ENCODE results near the gene KIFBP.

DNA sequence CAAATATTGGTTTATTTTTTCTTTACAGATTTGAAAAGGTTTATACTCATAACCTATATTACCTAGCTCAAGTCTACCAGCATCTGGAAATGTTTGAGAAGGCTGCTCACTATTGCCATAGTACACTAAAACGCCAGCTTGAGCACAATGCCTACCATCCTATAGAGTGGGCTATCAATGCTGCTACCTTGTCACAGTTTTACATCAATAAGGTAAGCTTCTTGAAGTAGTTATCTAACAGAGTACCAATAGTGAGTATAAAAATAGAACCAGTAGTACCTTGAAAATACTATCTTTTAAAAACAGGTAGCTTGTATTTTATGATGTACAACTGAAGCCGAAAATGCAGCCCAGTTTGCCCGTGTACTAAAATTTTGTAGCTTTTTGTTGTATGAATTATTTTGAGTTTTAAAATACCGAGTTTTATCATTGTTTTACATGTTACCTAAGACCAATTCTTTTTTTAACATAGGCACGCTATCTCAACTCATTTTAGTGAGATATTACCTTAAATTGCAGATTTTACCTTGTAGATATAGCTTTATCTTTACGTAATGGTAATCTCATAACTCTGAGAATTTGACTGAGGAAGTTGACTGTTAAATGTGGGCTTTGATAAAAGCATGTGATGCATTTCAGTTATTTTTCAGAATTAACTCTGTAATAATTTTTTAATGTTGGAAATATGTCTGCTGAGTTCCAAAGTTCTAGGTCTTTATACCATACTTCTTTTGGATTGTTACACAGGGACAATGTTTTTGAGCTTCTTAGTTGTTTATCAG, 17.3 kb downstream of the KIFBP start:
- TF ChIP-seq POLR2AphosphoS5 (IDR thresholded peaks at IDR 0.05; ENCODE audit: low read depth, low read length) (no peak), POLR2A (IDR thresholded peaks at IDR 0.05; ENCODE audit: low read depth, low read length) (no peak), SPI1 (IDR thresholded peaks at IDR 0.05; ENCODE audit: low read depth, low read length) (no peak), POU2F2 (IDR thresholded peaks at IDR 0.05; ENCODE audit: low read depth, low read length) (no peak), PAX5 (IDR thresholded peaks at IDR 0.05; ENCODE audit: insufficient read depth, low read length, severe bottlenecking) (no peak), TAF1 (IDR thresholded peaks at IDR 0.05; ENCODE audit: low read depth, low read length) (no peak)
